AG20443 (cell line): ENCODE measurements around the gene MAPT.
A peak's percentile ranks its signal among the peaks of the same experiment; 100 is the strongest.
"Not testable (repeated sequence)": the region's sequence is repeated elsewhere in the genome, so short reads cannot be mapped to it uniquely, and the experiment has no call there.

Source experiments
- DNase-seq: peaks from one replicate; pipeline ENCODE4 v3.0.0; 2012; ENCODE audit warnings: low spot score, mixed read lengths

Gene MAPT

DNA sequence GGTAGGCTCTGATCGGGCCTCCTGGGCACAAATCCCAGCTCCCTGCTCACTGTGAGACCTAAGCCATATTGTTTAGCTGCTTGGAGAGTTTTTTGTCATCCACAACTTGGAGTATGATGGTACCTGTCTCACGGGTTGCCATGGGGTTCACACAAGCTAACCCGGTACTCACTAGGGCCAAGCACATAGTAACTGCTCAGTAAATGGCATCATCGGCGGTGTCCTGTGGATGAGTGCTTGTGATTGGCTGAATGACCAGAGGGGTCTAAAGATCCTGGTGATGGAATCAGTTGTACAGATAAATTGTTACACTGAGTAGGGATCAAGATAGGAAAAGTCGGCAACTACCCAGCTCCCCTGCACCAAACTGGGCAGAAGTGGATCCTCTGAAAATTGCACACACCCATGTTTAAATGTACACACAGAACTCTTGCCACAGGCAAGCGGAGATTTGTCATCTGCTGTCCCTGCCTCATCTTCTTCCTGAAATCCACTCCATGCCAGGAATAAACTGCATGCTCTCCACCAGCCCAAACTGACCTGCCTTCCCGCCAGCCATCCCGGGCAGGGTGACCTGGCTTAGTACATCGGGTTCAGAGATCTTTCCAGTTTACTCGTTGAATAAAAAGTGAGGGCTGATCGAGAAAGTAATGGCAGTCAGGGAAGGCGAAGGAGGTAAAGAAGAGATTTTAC is 6.5 kb downstream of the MAPT start:
- DNase-seq, result no peak

- no peak for DNase-seq
Observed at GRCh38 chr17:45902892-45903346, 8.6 kb downstream of the MAPT start.

- no peak for DNase-seq
Observed at GRCh38 chr17:45904866-45905265, 10.5 kb downstream of the MAPT start.

DNA sequence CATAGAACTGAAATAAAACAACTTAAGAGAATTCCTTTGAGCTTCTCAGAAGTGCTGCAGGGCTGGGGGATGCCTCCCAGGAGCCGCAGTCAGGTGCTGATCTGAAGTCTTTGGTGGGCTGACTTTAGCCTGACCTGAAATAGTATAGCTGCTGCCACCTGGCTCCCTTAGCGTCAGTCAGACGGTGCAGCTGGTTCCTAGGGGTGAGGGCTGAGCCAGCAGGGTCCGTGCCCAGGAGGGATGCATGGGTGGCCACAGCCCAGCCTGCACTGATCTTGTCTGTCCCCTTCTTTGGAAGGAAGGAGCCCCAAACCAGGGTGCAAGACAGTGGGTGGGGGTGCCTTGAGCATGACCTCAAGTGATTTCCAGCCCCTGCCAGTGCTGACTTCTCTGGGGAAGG is 11.5 kb downstream of the MAPT start:
- no peak for DNase-seq

DNA sequence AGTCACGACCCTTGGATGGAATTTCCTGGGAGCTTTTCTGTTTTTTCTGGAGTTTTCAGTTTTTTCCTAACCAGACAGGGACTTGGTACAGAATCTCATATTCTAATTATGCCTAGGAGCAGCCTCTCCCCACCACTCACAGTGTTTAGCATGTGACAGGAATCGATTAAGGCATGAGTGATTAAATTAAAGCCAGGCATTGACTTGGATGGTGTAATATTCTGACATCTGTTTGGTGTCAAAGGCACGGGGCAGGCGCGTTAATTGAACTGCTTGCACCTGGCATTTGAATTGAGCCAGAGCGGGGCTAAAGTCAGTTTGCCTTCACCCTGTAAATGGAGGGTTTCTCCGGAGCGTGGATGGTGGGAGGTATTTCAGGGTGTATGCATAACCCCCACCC is 11.9 kb downstream of the MAPT start:
- DNase-seq, result no peak

DNA sequence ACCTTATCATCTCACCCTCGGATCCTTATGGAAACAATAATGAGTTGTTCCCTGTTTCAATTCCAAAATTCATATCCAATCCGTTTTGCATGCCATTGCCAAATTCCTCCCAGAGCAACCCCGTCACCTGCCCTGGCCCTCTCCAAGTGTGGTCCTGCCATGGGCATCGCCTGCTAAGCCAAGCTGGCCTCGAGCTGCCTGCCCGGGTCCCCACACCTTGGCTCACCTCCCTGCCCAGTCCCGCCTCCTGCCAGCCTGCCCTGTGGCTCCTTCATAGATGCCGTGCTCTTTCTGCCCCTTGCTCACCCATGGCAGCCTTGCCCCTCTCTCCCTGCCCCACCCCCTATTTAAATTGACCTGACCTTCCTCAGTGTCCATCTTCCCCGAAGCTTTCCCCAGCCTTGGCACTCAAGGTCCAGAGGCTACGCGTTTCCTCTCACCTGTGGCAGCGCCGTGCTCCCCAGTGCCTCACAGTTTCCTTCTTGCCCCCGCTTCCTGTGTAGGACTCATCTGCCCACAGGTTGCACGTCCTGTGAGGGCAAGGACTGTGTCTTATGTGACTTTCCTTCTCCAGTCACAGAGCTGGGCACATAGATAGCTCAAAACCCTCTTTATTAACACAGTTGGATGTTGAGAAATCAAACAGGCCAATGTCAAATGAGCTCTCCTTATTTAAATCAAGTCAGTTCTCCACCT is 12.7 kb downstream of the MAPT start:
- no peak for DNase-seq

DNA sequence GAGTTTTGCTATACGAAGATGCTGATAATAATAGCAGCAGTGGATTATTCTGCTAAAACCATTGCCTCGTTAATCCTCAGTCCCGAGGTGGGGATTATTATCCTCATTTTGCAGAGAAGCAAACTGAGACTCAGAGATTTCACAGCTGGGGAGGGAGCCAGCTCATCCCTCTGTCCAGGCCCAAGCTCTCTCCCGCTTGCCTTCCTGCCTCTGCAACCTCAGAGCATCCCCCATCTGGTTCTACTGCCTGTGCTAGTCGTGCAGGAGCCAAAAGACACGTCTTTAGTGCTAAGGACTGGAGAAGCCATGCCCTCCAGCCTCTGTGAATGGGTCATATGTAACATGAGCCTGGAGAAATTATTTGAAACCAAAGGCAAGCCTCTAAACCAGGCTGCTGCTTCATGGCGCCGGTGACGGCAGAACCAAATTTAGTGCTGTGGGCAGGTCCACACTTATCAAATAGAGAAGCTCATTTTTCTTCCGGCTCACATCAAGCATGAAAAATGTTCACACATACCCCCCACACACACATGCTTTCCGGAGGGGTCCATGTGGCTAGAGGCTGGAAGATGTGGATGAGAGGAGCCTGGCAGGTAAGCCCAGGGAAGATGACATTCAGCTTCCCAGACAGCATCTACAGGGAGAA is 13.5 kb downstream of the MAPT start:
- no peak for DNase-seq

DNA sequence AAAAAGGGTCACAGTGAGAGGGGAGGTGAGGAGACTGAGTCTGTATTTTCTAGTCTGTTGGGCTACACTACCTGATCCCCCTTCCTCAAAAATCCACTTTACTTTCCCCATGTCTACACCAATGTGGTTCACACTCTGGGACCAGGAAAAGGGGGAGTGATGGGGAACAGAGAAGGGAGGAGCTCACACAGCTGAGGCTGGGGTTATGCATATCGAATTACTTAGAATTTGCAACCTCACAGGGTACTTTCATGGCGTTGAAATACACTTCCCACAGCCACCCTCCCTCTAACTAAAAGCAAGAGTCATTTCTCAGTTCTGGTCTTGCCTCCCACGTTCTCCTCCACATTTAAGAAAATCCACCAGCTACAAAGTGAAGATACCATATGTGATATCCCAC is 14.1 kb downstream of the MAPT start:
- DNase-seq, result no peak

GRCh38 chr17:45908935-45909334 is 14.6 kb downstream of the MAPT start:
- DNase-seq, result no peak

GRCh38 chr17:45910667-45911066 is 16.3 kb downstream of the MAPT start:
- DNase-seq, result no peak

DNA sequence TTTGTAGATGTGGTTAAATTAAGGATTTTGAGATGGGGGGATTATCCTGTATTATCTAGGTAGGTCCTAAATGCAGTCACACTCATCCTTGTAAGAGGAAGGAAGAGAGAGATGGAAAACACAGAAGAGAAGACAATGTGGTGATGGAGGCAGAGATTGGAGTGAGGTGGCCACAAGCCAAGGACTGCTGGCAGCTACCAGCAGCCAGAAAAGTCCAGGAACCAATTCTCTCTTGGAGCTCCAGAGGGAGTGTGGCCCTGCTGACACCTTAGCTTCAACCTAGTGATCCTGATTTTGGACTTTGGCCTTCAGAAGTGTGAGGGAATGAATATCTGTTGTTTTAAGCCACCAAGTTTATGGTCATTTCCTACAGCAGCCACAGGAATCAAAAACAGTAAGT is 18.0 kb downstream of the MAPT start:
- no peak for DNase-seq

GRCh38 chr17:45913030-45913429 is 18.7 kb downstream of the MAPT start:
- DNase-seq, result not testable (repeated sequence)

DNA sequence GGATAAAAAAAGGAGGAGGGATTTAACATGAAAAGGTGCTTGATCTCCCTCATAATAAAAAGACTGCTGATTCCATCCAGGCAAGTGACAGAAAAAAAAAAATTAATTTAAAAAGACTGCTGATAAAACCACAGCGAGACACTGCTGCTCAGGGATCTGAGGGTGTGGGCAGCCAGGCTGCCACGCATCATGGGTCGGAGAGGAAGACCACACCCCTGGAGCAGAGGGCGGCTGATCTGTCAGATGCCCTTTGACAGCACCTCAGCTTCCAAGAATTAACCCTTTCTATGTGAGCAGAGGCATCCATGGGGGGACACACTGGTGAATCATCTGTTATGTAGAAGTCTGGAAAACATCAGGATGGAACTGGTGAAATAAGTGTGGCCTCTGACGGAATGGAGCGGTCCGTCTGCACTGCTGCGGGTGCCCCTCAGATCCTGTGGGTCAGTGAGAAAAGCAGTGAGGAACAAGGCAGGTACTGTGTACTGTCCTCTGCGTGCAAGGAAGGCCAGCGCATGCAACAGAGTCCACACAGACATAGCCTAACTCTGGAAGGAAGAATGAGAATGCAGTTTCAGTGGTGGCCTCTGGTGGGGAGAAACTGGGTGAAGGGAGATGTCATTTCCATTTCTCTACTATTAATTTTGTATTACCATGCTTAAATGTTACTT is 19.8 kb downstream of the MAPT start:
- DNase-seq, result no peak

DNA sequence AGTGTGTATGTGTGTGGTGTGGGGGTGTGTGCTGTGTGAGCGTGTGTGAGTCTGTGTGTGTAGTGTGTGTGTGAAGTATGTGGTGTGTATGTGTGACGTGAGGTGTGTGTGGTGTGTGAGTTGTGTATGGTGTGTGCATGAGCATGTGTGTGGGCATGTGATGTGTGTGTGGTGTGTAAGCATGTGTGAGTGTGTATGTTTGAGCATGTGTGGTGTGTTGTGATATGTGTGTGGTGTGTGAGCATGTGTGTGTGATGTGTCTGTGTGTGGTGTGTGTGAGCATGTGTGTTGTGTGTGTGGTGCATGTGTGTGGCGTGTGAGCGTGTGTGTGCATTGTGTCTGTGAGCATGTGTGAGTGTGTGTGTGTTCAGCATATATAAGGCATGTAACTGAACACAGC is 20.9 kb downstream of the MAPT start:
- DNase-seq, result no peak

DNA sequence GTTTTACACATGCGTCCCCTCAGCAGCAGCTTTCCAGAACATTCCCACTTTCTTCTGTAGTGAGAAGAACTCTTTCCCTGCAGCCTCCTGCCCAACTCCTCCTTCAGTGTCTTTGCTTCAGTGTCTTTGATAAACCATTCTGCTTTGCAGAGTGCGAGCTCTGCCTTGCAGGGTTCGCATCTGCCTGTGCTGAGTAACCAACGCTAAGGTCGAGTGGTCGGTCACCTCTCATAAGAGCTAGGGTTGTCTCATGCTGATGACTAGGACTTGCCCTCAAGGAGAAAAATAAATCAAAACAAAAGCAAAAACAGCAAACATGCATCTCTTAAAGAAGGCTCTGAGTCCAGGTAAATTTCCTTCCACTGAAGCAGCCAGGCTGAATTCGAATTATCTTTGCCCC is 22.7 kb downstream of the MAPT start:
- no peak for DNase-seq

- DNase-seq, result no peak
Observed at GRCh38 chr17:45918241-45918745, 23.9 kb downstream of the MAPT start.

GRCh38 chr17:45919136-45919535 is 24.8 kb downstream of the MAPT start:
- DNase-seq, result no peak

DNA sequence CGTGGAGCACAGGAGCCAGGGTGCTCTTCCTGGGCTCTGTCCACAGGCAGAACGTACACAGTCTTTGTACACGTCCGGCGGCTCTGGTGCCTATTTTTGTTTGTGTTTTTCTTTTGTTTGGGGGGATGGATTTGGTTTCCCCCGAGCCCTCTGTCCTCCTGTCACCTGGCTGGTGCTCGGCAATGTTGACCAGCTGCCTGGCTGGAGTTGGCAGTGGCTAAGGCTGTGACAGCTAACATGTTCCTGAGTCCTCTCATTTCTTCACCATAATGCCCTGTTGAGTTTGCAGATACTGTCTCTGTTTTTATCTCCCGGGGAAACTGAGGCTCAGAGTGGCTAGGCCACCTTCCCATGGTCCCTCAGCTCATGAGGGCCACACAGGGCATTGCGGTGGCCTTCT is 25.7 kb downstream of the MAPT start:
- no peak for DNase-seq

GRCh38 chr17:45923511-45924268 is 29.3 kb downstream of the MAPT start:
- DNase-seq, result peak; percentile 61

DNA sequence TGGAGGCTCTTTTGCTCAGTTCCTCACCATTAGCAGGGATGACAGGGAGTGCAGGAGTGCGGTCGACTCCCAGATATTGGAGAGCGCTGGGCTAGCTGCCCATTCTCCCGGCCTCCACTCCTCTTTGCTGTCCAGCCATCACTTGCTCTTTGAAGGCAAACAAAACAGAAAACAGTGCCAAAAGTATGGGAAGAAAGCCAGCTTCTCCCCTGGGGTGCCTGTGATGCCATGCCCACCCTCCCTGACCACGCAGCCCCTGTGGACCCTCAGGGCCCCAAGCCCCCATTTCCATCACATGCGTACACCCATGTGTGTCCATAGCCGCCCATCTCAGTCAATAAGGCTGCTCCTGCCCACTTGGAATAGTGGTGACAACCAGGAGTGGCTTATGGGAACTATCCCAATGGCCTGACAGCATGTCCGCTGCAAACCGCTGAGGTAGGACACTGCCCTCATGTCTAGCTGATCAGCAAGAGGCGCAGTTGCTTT is 30.0 kb downstream of the MAPT start:
- no peak for DNase-seq

GRCh38 chr17:45925311-45925710 is 31.0 kb downstream of the MAPT start:
- DNase-seq, result no peak

DNA sequence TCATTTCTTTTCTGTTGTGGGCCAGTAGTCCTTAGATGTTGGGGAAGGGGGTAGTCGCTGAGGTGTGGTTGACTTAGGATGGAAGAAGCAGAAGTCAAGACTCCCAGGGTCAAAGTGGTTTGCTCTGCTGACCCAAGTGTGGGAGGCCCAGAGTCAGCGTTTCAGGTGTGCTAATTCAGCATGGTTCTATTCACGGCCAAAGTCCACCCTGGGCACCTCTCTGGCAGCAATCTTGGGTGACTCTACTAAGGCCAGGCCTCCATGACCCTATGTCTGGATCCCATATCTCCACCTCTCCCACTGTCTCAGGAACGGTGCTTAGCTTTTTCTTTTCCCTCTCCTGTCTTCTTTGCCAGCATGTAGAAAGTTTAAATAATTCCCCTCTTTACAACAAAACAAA is 32.9 kb downstream of the MAPT start:
- no peak for DNase-seq
